IPS-20b (cell line): Measurements from ENCODE around the gene MAPK8IP3.
"Not testable (repeated sequence)": the region's sequence is repeated elsewhere in the genome, so short reads cannot be mapped to it uniquely, and the experiment has no call there.

Source experiments
- H3K27ac ChIP-seq: one replicate; pipeline ENCODE4 v1.5.1; 2013; ENCODE audit warnings: low read length
- H3K27me3 ChIP-seq: 2 replicates; pipeline ENCODE4 v1.6.1; 2013; ENCODE audit warnings: mild to moderate bottlenecking, low read length, inconsistent platforms; ENCODE audit not compliant: insufficient read depth
- H3K36me3 ChIP-seq: 2 replicates; pipeline ENCODE4 v1.6.1; 2013; ENCODE audit warnings: low read depth, mild to moderate bottlenecking, inconsistent platforms, low read length, moderate library complexity; ENCODE audit not compliant: insufficient read depth
- H3K4me1 ChIP-seq: 2 replicates; pipeline ENCODE4 v1.6.1; 2013; ENCODE audit warnings: mild to moderate bottlenecking, control low read depth, inconsistent platforms, low read length, moderate library complexity; ENCODE audit not compliant: insufficient read depth
- H3K4me3 ChIP-seq: 2 replicates; pipeline ENCODE4 v1.5.1; 2013; ENCODE audit warnings: mild to moderate bottlenecking, low read length, inconsistent platforms
- H3K9ac ChIP-seq: 2 replicates; pipeline ENCODE4 v1.6.1; 2013; ENCODE audit warnings: low read depth, mild to moderate bottlenecking, inconsistent platforms, low read length, moderate library complexity
- H3K9me3 ChIP-seq: 2 replicates; pipeline ENCODE4 v1.6.1; 2013; ENCODE audit warnings: mild to moderate bottlenecking, low read depth, low read length, inconsistent platforms; ENCODE audit not compliant: insufficient read depth

The MAPK8IP3 gene

GRCh38 chr16:1718236-1718635 lies 12.2 kb downstream of the MAPK8IP3 start:
- not testable (repeated sequence) for H3K9me3 ChIP-seq, H3K27me3 ChIP-seq, H3K36me3 ChIP-seq, H3K27ac ChIP-seq, H3K4me3 ChIP-seq, H3K9ac ChIP-seq
- peaks cover 14% of the 10 kb centered on the region; the same call in 1 of the 2 replicates for H3K4me1 ChIP-seq

GRCh38 chr16:1719559-1720229 lies 13.7 kb downstream of the MAPK8IP3 start:
- not testable (repeated sequence) for H3K27me3 ChIP-seq, H3K4me3 ChIP-seq, H3K27ac ChIP-seq, H3K9ac ChIP-seq, H3K36me3 ChIP-seq, H3K9me3 ChIP-seq, H3K4me1 ChIP-seq

- no peaks in the 10 kb centered on the region for H3K9me3 ChIP-seq
- H3K27me3 ChIP-seq = no peaks in the 10 kb centered on the region
- H3K4me3 ChIP-seq = no peak overlapping the region
- no peak overlapping the region for H3K9ac ChIP-seq
- no peaks in the 10 kb centered on the region for H3K4me1 ChIP-seq
- H3K27ac ChIP-seq = no peak overlapping the region
- H3K36me3 ChIP-seq = peaks cover 5% of the 10 kb centered on the region; the same call in 1 of the 2 replicates
Measured at GRCh38 chr16:1721372-1721771, 15.4 kb downstream of the MAPK8IP3 start.

- Histone ChIP-seq H3K4me1 (no peaks in the 10 kb centered on the region), H3K36me3 (peaks cover 5% of the 10 kb centered on the region; the same call in 1 of the 2 replicates), H3K9ac (no peak overlapping the region), H3K27me3 (no peaks in the 10 kb centered on the region), H3K4me3 (no peak overlapping the region), H3K9me3 (no peaks in the 10 kb centered on the region), H3K27ac (no peak overlapping the region)
Measured at GRCh38 chr16:1723450-1724147, 17.6 kb downstream of the MAPK8IP3 start.

- Histone ChIP-seq H3K36me3 (peaks cover 10% of the 10 kb centered on the region; the same call in 1 of the 2 replicates), H3K27ac (no peak overlapping the region), H3K4me3 (no peak overlapping the region), H3K9me3 (no peaks in the 10 kb centered on the region), H3K4me1 (no peaks in the 10 kb centered on the region), H3K27me3 (no peaks in the 10 kb centered on the region), H3K9ac (no peak overlapping the region)
Measured at GRCh38 chr16:1724491-1724890, 18.5 kb downstream of the MAPK8IP3 start.

GRCh38 chr16:1726661-1727502 lies 20.9 kb downstream of the MAPK8IP3 start:
- no peaks in the 10 kb centered on the region for H3K4me1 ChIP-seq
- H3K36me3 ChIP-seq = peaks cover 10% of the 10 kb centered on the region; the same call in 1 of the 2 replicates
- H3K9me3 ChIP-seq = no peaks in the 10 kb centered on the region
- no peak overlapping the region for H3K9ac ChIP-seq
- no peak overlapping the region for H3K27ac ChIP-seq
- H3K27me3 ChIP-seq = no peaks in the 10 kb centered on the region
- H3K4me3 ChIP-seq = no peak overlapping the region

- Histone ChIP-seq H3K4me3 (no peak overlapping the region), H3K27ac (no peak overlapping the region), H3K9ac (no peak overlapping the region), H3K27me3 (no peaks in the 10 kb centered on the region), H3K36me3 (peaks cover 14% of the 10 kb centered on the region; the same call in 1 of the 2 replicates), H3K4me1 (no peaks in the 10 kb centered on the region), H3K9me3 (no peaks in the 10 kb centered on the region)
Measured at GRCh38 chr16:1727651-1728624, 21.9 kb downstream of the MAPK8IP3 start.

- Histone ChIP-seq H3K27me3 (no peaks in the 10 kb centered on the region), H3K4me1 (no peaks in the 10 kb centered on the region), H3K9ac (no peak overlapping the region), H3K9me3 (no peaks in the 10 kb centered on the region), H3K27ac (no peak overlapping the region), H3K36me3 (peaks cover 14% of the 10 kb centered on the region; the same call in 1 of the 2 replicates), H3K4me3 (no peak overlapping the region)
Measured at GRCh38 chr16:1729026-1729425, 23.0 kb downstream of the MAPK8IP3 start.

- Histone ChIP-seq H3K36me3 (peaks cover 15% of the 10 kb centered on the region; the same call in 1 of the 2 replicates), H3K9me3 (no peaks in the 10 kb centered on the region)
Measured at GRCh38 chr16:1729445-1729844, 23.4 kb downstream of the MAPK8IP3 start.

GRCh38 chr16:1731073-1731472 lies 25.1 kb downstream of the MAPK8IP3 start:
- H3K9ac ChIP-seq = no peak overlapping the region
- H3K36me3 ChIP-seq = peaks cover 19% of the 10 kb centered on the region

More at GRCh38 chr16:1729445-1729844, 23.4 kb downstream of the MAPK8IP3 start:
- no peak overlapping the region for H3K9ac ChIP-seq
- H3K4me1 ChIP-seq = no peaks in the 10 kb centered on the region
- no peak overlapping the region for H3K27ac ChIP-seq
- no peaks in the 10 kb centered on the region for H3K27me3 ChIP-seq
- H3K4me3 ChIP-seq = no peak overlapping the region

GRCh38 chr16:1731603-1732002 lies 25.6 kb downstream of the MAPK8IP3 start:
- Histone ChIP-seq H3K27me3 (no peaks in the 10 kb centered on the region), H3K9ac (no peak overlapping the region), H3K9me3 (peaks cover 20% of the 10 kb centered on the region), H3K4me3 (no peak overlapping the region), H3K36me3 (peaks cover 17% of the 10 kb centered on the region), H3K27ac (no peak overlapping the region), H3K4me1 (no peaks in the 10 kb centered on the region)

More at GRCh38 chr16:1731073-1731472, 25.1 kb downstream of the MAPK8IP3 start:
- H3K27ac ChIP-seq = no peak overlapping the region
- no peak overlapping the region for H3K4me3 ChIP-seq
- H3K27me3 ChIP-seq = no peaks in the 10 kb centered on the region
- no peaks in the 10 kb centered on the region for H3K4me1 ChIP-seq
- H3K9me3 ChIP-seq = peaks cover 14% of the 10 kb centered on the region
